HEK293 (cell line): ENCODE results near the gene RNF182.

Experiments
- CTCF ChIA-PET: fragments of 350-600 bp; formaldehyde crosslinking; extraction: SDS; loops from one replicate; lab custom pipeline; 2021; ENCODE audit warnings: antibody characterized with exemption; lab: Yijun Ruan, JAX
- POLR2A ChIA-PET: fragments of 300-600 bp; formaldehyde crosslinking; extraction: SDS; loops from one replicate; lab custom pipeline; 2020; ENCODE audit warnings: antibody characterized with exemption, inconsistent platforms; lab: Yijun Ruan, JAX
- H3K27ac ChIP-seq: fragments of 200-500 bp; sonication (Bioruptor generic); 2 replicates; pipeline ENCODE4 v1.5.1; 2014; ENCODE audit warnings: low read depth, low read length, control low read depth, inconsistent platforms; ENCODE audit errors: extremely low read depth
- H3K36me3 ChIP-seq, 2 experiments: fragments of 200-500 bp in 1 of 2; sonication (Bioruptor generic) in 1 of 2; 1 replicate in 1 of 2; 2 replicates in 1 of 2; pipeline ENCODE4 v1.5.1; 2014 to 2017; ENCODE audit warnings: inconsistent platforms in 2 of 2, low read length in 2 of 2; ENCODE audit not compliant: control insufficient read depth in 2 of 2, insufficient read depth in 1 of 2
- H3K4me1 ChIP-seq: fragments of 200-500 bp; sonication (Bioruptor generic); 2 replicates; pipeline ENCODE4 v1.5.1; 2014; ENCODE audit warnings: mild to moderate bottlenecking, low read length, inconsistent platforms; ENCODE audit not compliant: control insufficient read depth, insufficient read depth
- H3K4me3 ChIP-seq: 2 replicates; pipeline ENCODE4 v1.5.1; 2011; ENCODE audit warnings: low read depth, mild to moderate bottlenecking, control low read depth, low read length, moderate library complexity
- H3K9me3 ChIP-seq: fragments of 200-500 bp; sonication (Bioruptor generic); 2 replicates; pipeline ENCODE4 v1.5.1; 2014; ENCODE audit warnings: low read depth, low read length, inconsistent platforms; ENCODE audit not compliant: control insufficient read depth, insufficient read depth
- KLF10 ChIP-seq: fragments of 450-650 bp; IDR thresholded peaks from 2 replicates; pipeline ENCODE4 v1.5.1; 2018; ENCODE audit warnings: missing biosample characterization, mild to moderate bottlenecking, missing genetic modification characterization
- KLF16 ChIP-seq: fragments of 450-650 bp; formaldehyde crosslinking; IDR thresholded peaks from 2 replicates; pipeline ENCODE4 v1.5.1; 2017; ENCODE audit warnings: missing biosample characterization, missing genetic modification characterization
- MYNN ChIP-seq: fragments of 450-650 bp; formaldehyde crosslinking; IDR thresholded peaks from 2 replicates; pipeline ENCODE4 v1.5.1; 2016; ENCODE audit warnings: missing biosample characterization, missing genetic modification characterization, borderline replicate concordance
- OSR2 ChIP-seq: fragments of 450-650 bp; formaldehyde crosslinking; IDR thresholded peaks from 2 replicates; pipeline ENCODE4 v1.5.1; 2016; ENCODE audit warnings: missing biosample characterization, missing genetic modification characterization
- PRDM1 ChIP-seq: fragments of 450-650 bp; formaldehyde crosslinking; IDR thresholded peaks from 2 replicates; pipeline ENCODE4; 2016; ENCODE audit warnings: missing biosample characterization, missing genetic modification characterization
- REPIN1 ChIP-seq: fragments of 450-650 bp; formaldehyde crosslinking; IDR thresholded peaks from 2 replicates; pipeline ENCODE4 v1.5.1; 2017; ENCODE audit warnings: missing biosample characterization, missing genetic modification characterization, low read depth
- SCRT2 ChIP-seq: fragments of 450-650 bp; formaldehyde crosslinking; IDR thresholded peaks from 2 replicates; pipeline ENCODE4 v1.5.1; 2016; ENCODE audit warnings: missing biosample characterization, missing genetic modification characterization
- SETDB1 ChIP-seq: IDR thresholded peaks from one replicate; pipeline ENCODE4 v1.6.1; 2017; ENCODE audit warnings: mild to moderate bottlenecking, low read length, moderate library complexity, mixed read lengths; ENCODE audit not compliant: insufficient read length
- SP2 ChIP-seq: fragments of 450-650 bp; formaldehyde crosslinking; IDR thresholded peaks from 2 replicates; pipeline ENCODE4 v1.5.1; 2016; ENCODE audit warnings: missing biosample characterization, missing genetic modification characterization
- TCF7L2 ChIP-seq: IDR thresholded peaks from 2 replicates; pipeline ENCODE4 v1.6.1; 2011; ENCODE audit warnings: low read depth, mild to moderate bottlenecking, inconsistent platforms, low read length, moderate library complexity, borderline replicate concordance
- YY2 ChIP-seq: fragments of 450-650 bp; formaldehyde crosslinking; IDR thresholded peaks from 2 replicates; pipeline ENCODE4 v1.5.1; 2016; ENCODE audit warnings: missing biosample characterization, missing genetic modification characterization
- ZBTB17 ChIP-seq: fragments of 450-650 bp; formaldehyde crosslinking; IDR thresholded peaks from 2 replicates; pipeline ENCODE4 v1.5.1; 2016; ENCODE audit warnings: missing biosample characterization, missing genetic modification characterization
- ZBTB6 ChIP-seq: fragments of 450-650 bp; formaldehyde crosslinking; IDR thresholded peaks from 2 replicates; pipeline ENCODE4 v1.5.1; 2017; ENCODE audit warnings: missing biosample characterization, missing genetic modification characterization
- ZNF2 ChIP-seq: fragments of 450-650 bp; formaldehyde crosslinking; IDR thresholded peaks from 2 replicates; pipeline ENCODE4 v1.5.1; 2016; ENCODE audit warnings: missing biosample characterization, missing genetic modification characterization
- ZNF214 ChIP-seq: fragments of 450-650 bp; formaldehyde crosslinking; IDR thresholded peaks from 2 replicates; pipeline ENCODE4 v1.5.1; 2017; ENCODE audit warnings: missing biosample characterization, mild to moderate bottlenecking, missing genetic modification characterization, borderline replicate concordance
- ZNF223 ChIP-seq: fragments of 450-650 bp; formaldehyde crosslinking; IDR thresholded peaks from 2 replicates; pipeline ENCODE4 v1.5.1; 2016; ENCODE audit warnings: missing biosample characterization, missing genetic modification characterization
- ZNF26 ChIP-seq: fragments of 450-650 bp; formaldehyde crosslinking; IDR thresholded peaks from 2 replicates; pipeline ENCODE4 v1.5.1; 2016; ENCODE audit warnings: missing biosample characterization, missing genetic modification characterization
- ZNF335 ChIP-seq: fragments of 450-650 bp; formaldehyde crosslinking; conservative IDR thresholded peaks from 2 replicates; pipeline ENCODE4 v1.5.1; 2016; ENCODE audit warnings: missing biosample characterization, missing genetic modification characterization
- ZNF366 ChIP-seq: fragments of 450-650 bp; formaldehyde crosslinking; conservative IDR thresholded peaks from 2 replicates; pipeline ENCODE4 v1.5.1; 2016; ENCODE audit warnings: missing biosample characterization, missing genetic modification characterization
- ZNF514 ChIP-seq: fragments of 450-650 bp; formaldehyde crosslinking; IDR thresholded peaks from 2 replicates; pipeline ENCODE4 v1.5.1; 2016; ENCODE audit warnings: missing biosample characterization, missing genetic modification characterization
- ZNF561 ChIP-seq: fragments of 450-650 bp; IDR thresholded peaks from 2 replicates; pipeline ENCODE4 v1.5.1; 2018; ENCODE audit warnings: missing biosample characterization, missing genetic modification characterization, borderline replicate concordance
- ZNF624 ChIP-seq: fragments of 450-650 bp; formaldehyde crosslinking; IDR thresholded peaks from 2 replicates; pipeline ENCODE4 v1.5.1; 2017; ENCODE audit warnings: missing biosample characterization, missing genetic modification characterization
- ZNF654 ChIP-seq: fragments of 450-650 bp; formaldehyde crosslinking; IDR thresholded peaks from 2 replicates; pipeline ENCODE4 v1.5.1; 2016; ENCODE audit warnings: low read depth, missing biosample characterization, missing genetic modification characterization
- ZNF660 ChIP-seq: fragments of 450-650 bp; IDR thresholded peaks from 2 replicates; pipeline ENCODE4 v1.5.1; 2018; ENCODE audit warnings: missing biosample characterization, mild to moderate bottlenecking, missing genetic modification characterization
- ZNF677 ChIP-seq: fragments of 450-650 bp; IDR thresholded peaks from 2 replicates; pipeline ENCODE4 v1.5.0; 2018; ENCODE audit warnings: missing biosample characterization, mild to moderate bottlenecking, missing genetic modification characterization, moderate library complexity
- ZNF701 ChIP-seq: fragments of 450-650 bp; formaldehyde crosslinking; IDR thresholded peaks from 2 replicates; pipeline ENCODE4 v1.5.1; 2016; ENCODE audit warnings: missing biosample characterization, missing genetic modification characterization
- ZNF76 ChIP-seq: fragments of 450-650 bp; formaldehyde crosslinking; IDR thresholded peaks from 2 replicates; pipeline ENCODE4; 2016; ENCODE audit warnings: low read depth, missing biosample characterization, missing genetic modification characterization, borderline replicate concordance
- ZSCAN16 ChIP-seq: fragments of 450-650 bp; formaldehyde crosslinking; IDR thresholded peaks from 2 replicates; pipeline ENCODE4 v1.5.1; 2016; ENCODE audit warnings: missing biosample characterization, missing genetic modification characterization
- TF ChIP-seq, protein P1 (sequence below): fragments of 450-650 bp; formaldehyde crosslinking; IDR thresholded peaks from 2 replicates; pipeline ENCODE4 v1.5.1; 2016; ENCODE audit warnings: missing biosample characterization, missing genetic modification characterization

RNF182 gene

GRCh38 chr6:13908955-13909381 lies 15.8 kb upstream of the RNF182 start:
- ChIA-PET CTCF (interaction anchor here (0.6 to 18.4 kb wide), 76 partner anchors 9 to 1716 kb away, joined by 3 to 353 read pairs (median 4); partner anchors contain the start of gene RNF182), POLR2A (interaction anchor here (1.1 kb wide), 1 partner anchor 16 kb away, joined by 5 read pairs; the partner anchor contains the start of gene RNF182)
- Histone ChIP-seq H3K4me3 (no peak overlapping the region), H3K4me1 (peaks cover 3% of the 10 kb centered on the region; the same call in 1 of the 2 replicates), H3K36me3 (no peaks in the 10 kb centered on the region), H3K9me3 (no peaks in the 10 kb centered on the region), H3K27ac (no peak overlapping the region)
- TF ChIP-seq, protein P1, sequence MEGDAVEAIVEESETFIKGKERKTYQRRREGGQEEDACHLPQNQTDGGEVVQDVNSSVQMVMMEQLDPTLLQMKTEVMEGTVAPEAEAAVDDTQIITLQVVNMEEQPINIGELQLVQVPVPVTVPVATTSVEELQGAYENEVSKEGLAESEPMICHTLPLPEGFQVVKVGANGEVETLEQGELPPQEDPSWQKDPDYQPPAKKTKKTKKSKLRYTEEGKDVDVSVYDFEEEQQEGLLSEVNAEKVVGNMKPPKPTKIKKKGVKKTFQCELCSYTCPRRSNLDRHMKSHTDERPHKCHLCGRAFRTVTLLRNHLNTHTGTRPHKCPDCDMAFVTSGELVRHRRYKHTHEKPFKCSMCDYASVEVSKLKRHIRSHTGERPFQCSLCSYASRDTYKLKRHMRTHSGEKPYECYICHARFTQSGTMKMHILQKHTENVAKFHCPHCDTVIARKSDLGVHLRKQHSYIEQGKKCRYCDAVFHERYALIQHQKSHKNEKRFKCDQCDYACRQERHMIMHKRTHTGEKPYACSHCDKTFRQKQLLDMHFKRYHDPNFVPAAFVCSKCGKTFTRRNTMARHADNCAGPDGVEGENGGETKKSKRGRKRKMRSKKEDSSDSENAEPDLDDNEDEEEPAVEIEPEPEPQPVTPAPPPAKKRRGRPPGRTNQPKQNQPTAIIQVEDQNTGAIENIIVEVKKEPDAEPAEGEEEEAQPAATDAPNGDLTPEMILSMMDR (tag by site-specific recombination): peak; percentile 68; the same call in 1 of the 2 replicates
- TF ChIP-seq ZNF514 (tag by site-specific recombination) (no peak), ZNF561 (tag by site-specific recombination) (0 out of 2 replicates have a peak, but pooled peaks have one; percentile 42), ZNF214 (tag by site-specific recombination) (no peak), TCF7L2 (peak; percentile 54; the same call in 1 of the 2 replicates), ZBTB17 (tag by site-specific recombination) (peak; percentile 56; the same call in 1 of the 2 replicates), ZNF701 (tag by site-specific recombination) (no peak), ZSCAN16 (no peak), ZNF624 (no peak), ZNF2 (tag by site-specific recombination) (0 out of 2 replicates have a peak, but pooled peaks have one; percentile 19), ZBTB6 (no peak), PRDM1 (tag by site-specific recombination) (peak; percentile 57; the same call in 1 of the 2 replicates), KLF10 (tag by site-specific recombination) (no peak), OSR2 (tag by site-specific recombination) (no peak), ZNF223 (tag by site-specific recombination) (no peak), SCRT2 (tag by site-specific recombination) (no peak), ZNF76 (tag by site-specific recombination) (no peak), ZNF660 (tag by site-specific recombination) (0 out of 2 replicates have a peak, but pooled peaks have one; percentile 40), REPIN1 (tag by site-specific recombination) (no peak), ZNF335 (no peak), ZNF654 (tag by site-specific recombination) (peak; percentile 98), MYNN (tag by site-specific recombination) (no peak), YY2 (no peak), SP2 (tag by site-specific recombination) (no peak), SETDB1 (no peak), ZNF26 (tag by site-specific recombination) (no peak), ZNF366 (tag by site-specific recombination) (no peak), KLF16 (tag by site-specific recombination) (no peak), ZNF677 (tag by site-specific recombination) (no peak)
